Tibial artery (tissue), 4 donors: Measurements from ENCODE around the gene CLEC3A.
"Not testable (repeated sequence)": the region's sequence is repeated elsewhere in the genome, so short reads cannot be mapped to it uniquely, and the experiment has no call there.

Source experiments
- DNase-seq, 2 donors: peaks; one replicate each; pipeline ENCODE4 v3.0.0-alpha.2; 2019
- H3K27ac ChIP-seq, 2 donors: fragments of 200-600 bp; sonication (generic) in 1 of 2; 1 replicate in 1 of 2; 2 replicates in 1 of 2; pipeline ENCODE4 v1.5.1; 2018 to 2019; ENCODE audit warnings: mild to moderate bottlenecking in 1 of 2
- H3K27me3 ChIP-seq, 2 donors: fragments of 200-600 bp; sonication (generic) in 1 of 2; one replicate each; pipeline versions ENCODE4 v1.5.1 to v1.6.0; 2016 to 2019
- H3K36me3 ChIP-seq, 3 donors: fragments of 200-600 bp; sonication (generic) in 2 of 3; one replicate each; pipeline ENCODE4 v1.5.1; 2016 to 2019; ENCODE audit warnings: mild to moderate bottlenecking in 2 of 3
- H3K4me1 ChIP-seq, 4 donors: fragments of 200-600 bp; sonication (generic) in 2 of 4; 1 replicate in 3 of 4; 2 replicates in 1 of 4; pipeline ENCODE4 v1.5.1; 2016 to 2019
- H3K4me3 ChIP-seq, 2 donors: fragments of 200-600 bp; sonication (generic) in 1 of 2; 1 replicate in 1 of 2; 2 replicates in 1 of 2; pipeline ENCODE4 v1.5.1; 2018 to 2019; ENCODE audit warnings: mild to moderate bottlenecking in 2 of 2
- H3K9me3 ChIP-seq, 3 donors: fragments of 200-600 bp; sonication (generic) in 1 of 3; one replicate each; pipeline ENCODE4 v1.5.1; 2016 to 2019
- CTCF ChIP-seq, 2 experiments: fragments of 200-600 bp in 1 of 2; fragments of 450-650 bp in 1 of 2; IDR thresholded peaks; one replicate each; pipeline ENCODE4 v1.5.1; 2017 to 2019; ENCODE audit warnings: antibody characterized with exemption in 2 of 2, mild to moderate bottlenecking in 1 of 2, moderate library complexity in 1 of 2
- intact Hi-C: fragments of 100-400 bp; cut with DNase I; formaldehyde crosslinking; loops from one replicate; pipeline ENCODE4 v1.15.0; 2023; ENCODE audit warnings: low total_unique reads

Gene CLEC3A

GRCh38 chr16:77986011-77986740 lies 36.2 kb upstream of the CLEC3A start:
- Histone ChIP-seq H3K4me1 (peaks cover 0 to 15% (median 5%) of the 10 kb centered on the region in 4 donors), H3K27ac (no peak overlapping the region), H3K36me3 (no peaks in the 10 kb centered on the region), H3K27me3 (no peaks in the 10 kb centered on the region), H3K4me3 (no peak overlapping the region), H3K9me3 (no peaks in the 10 kb centered on the region)
- DNase-seq, result no peak
- intact Hi-C loops, result no loop called here
- no peak for TF ChIP-seq CTCF (IDR thresholded peaks at IDR 0.05)

GRCh38 chr16:77987810-77988209 lies 34.5 kb upstream of the CLEC3A start:
- H3K27ac ChIP-seq, result peak overlapping the region in 1 of 2 donors; percentile 44
- no peak overlapping the region for H3K4me3 ChIP-seq
- H3K9me3 ChIP-seq, result no peaks in the 10 kb centered on the region
- intact Hi-C loops, result no loop called here
- H3K4me1 ChIP-seq, result peaks cover 0 to 20% (median 5%) of the 10 kb centered on the region in 4 donors
- TF ChIP-seq CTCF (IDR thresholded peaks at IDR 0.05), result no peak
- H3K27me3 ChIP-seq, result no peaks in the 10 kb centered on the region
- DNase-seq, result no peak
- no peaks in the 10 kb centered on the region for H3K36me3 ChIP-seq

- Histone ChIP-seq H3K27me3 (no peaks in the 10 kb centered on the region), H3K4me3 (no peak overlapping the region), H3K27ac (no peak overlapping the region), H3K4me1 (peaks cover 0 to 38% (median 5%) of the 10 kb centered on the region in 4 donors), H3K36me3 (no peaks in the 10 kb centered on the region), H3K9me3 (no peaks in the 10 kb centered on the region)
- intact Hi-C loops, result no loop called here
- no peak for TF ChIP-seq CTCF (IDR thresholded peaks at IDR 0.05)
- no peak for DNase-seq
These were observed 32.5 kb upstream of the CLEC3A start for GRCh38 chr16:77989846-77990245.

GRCh38 chr16:77991701-77992100 lies 30.6 kb upstream of the CLEC3A start:
- no peaks in the 10 kb centered on the region for H3K27me3 ChIP-seq
- intact Hi-C loops, result no loop called here
- no peak for DNase-seq
- H3K27ac ChIP-seq, result no peak overlapping the region
- H3K36me3 ChIP-seq, result no peaks in the 10 kb centered on the region
- no peak overlapping the region for H3K4me3 ChIP-seq
- peaks cover 0 to 11% (median 9%) of the 10 kb centered on the region in 3 donors for H3K9me3 ChIP-seq
- H3K4me1 ChIP-seq, result peaks cover 0 to 38% (median 5%) of the 10 kb centered on the region in 4 donors
- no peak for TF ChIP-seq CTCF (IDR thresholded peaks at IDR 0.05)

- H3K36me3 ChIP-seq, intact Hi-C loops, DNase-seq, H3K4me3 ChIP-seq, H3K27me3 ChIP-seq: not testable (repeated sequence)
- H3K4me1 ChIP-seq, result peaks cover 0 to 31% (median 1%) of the 10 kb centered on the region in 4 donors
- H3K27ac ChIP-seq, result peak overlapping the region in 1 of 2 donors; percentile 81
- peaks cover 0 to 11% (median 9%) of the 10 kb centered on the region in 3 donors for H3K9me3 ChIP-seq
These were observed 30.0 kb upstream of the CLEC3A start for GRCh38 chr16:77992381-77992780.

- TF ChIP-seq CTCF (IDR thresholded peaks at IDR 0.05), result no peak
- DNase-seq, result no peak
- Histone ChIP-seq H3K4me1 (peaks cover 0 to 23% (median 0%) of the 10 kb centered on the region in 4 donors), H3K27ac (peak overlapping the region; percentile 57 to 81), H3K4me3 (no peak overlapping the region), H3K36me3 (no peaks in the 10 kb centered on the region), H3K9me3 (peaks cover 0 to 11% (median 9%) of the 10 kb centered on the region in 3 donors), H3K27me3 (no peaks in the 10 kb centered on the region)
- intact Hi-C loops, result no loop called here
These were observed 29.0 kb upstream of the CLEC3A start for GRCh38 chr16:77993111-77993985.
